OCI-LY3 (cell line): ENCODE measurements around the gene GIT1.
A peak's percentile ranks its signal among the peaks of the same experiment; 100 is the strongest.

Experiments
- H2AFZ ChIP-seq: fragments of 200-600, 300-600 bp; shearing (Covaris generic); 2 replicates; pipeline ENCODE4 v1.6.0; 2014; ENCODE audit warnings: antibody characterized with exemption, low read depth, low read length
- H3K27ac ChIP-seq: fragments of 200-600, 300-600 bp; sonication (generic); 2 replicates; pipeline ENCODE4 v1.5.1; 2014; ENCODE audit warnings: mild to moderate bottlenecking, low read length, moderate library complexity, mixed read lengths
- H3K27me3 ChIP-seq: fragments of 200-600, 300-600 bp; sonication (generic); 2 replicates; pipeline ENCODE4 v1.6.1; 2014; ENCODE audit warnings: low read depth, low read length, mixed read lengths
- H3K36me3 ChIP-seq: fragments of 200-600, 300-600 bp; sonication (generic); replicated peaks from 2 replicates; pipeline ENCODE3; 2014; ENCODE audit warnings: low read depth, low read length, mixed read lengths
- H3K4me1 ChIP-seq: fragments of 300-600, 200-600 bp; sonication (generic); 2 replicates; pipeline ENCODE4 v1.6.1; 2014; ENCODE audit warnings: low read length, mixed read lengths
- H3K4me2 ChIP-seq: fragments of 200-600, 300-600 bp; sonication (generic); 2 replicates; pipeline ENCODE4 v1.6.1; 2014; ENCODE audit warnings: low read length, mixed read lengths
- H3K4me3 ChIP-seq: fragments of 300-600, 200-600 bp; sonication (generic); 2 replicates; pipeline ENCODE4 v1.5.1; 2014; ENCODE audit warnings: antibody characterized with exemption, mild to moderate bottlenecking, low read length, moderate library complexity
- H3K79me2 ChIP-seq: fragments of 300-600, 200-600 bp; shearing (Covaris generic); 2 replicates; pipeline ENCODE4 v1.6.1; 2014; ENCODE audit warnings: mild to moderate bottlenecking, low read length, mixed read lengths
- H3K9ac ChIP-seq: fragments of 300-600, 200-600 bp; shearing (Covaris generic); 2 replicates; pipeline ENCODE4 v1.6.0; 2014; ENCODE audit warnings: mild to moderate bottlenecking, low read length, moderate library complexity
- H3K9me3 ChIP-seq: fragments of 200-600, 300-600 bp; shearing (Covaris generic); 2 replicates; pipeline ENCODE4 v1.6.1; 2014; ENCODE audit warnings: low read length, mixed read lengths; ENCODE audit not compliant: insufficient read depth
- H4K20me1 ChIP-seq: fragments of 200-600, 300-600 bp; sonication (generic); 2 replicates; pipeline ENCODE4 v1.6.1; 2016; ENCODE audit warnings: low read length, mixed read lengths; ENCODE audit not compliant: insufficient read depth
- CTCF ChIP-seq: fragments of 200-600, 300-600 bp; sonication (generic); IDR thresholded peaks from 2 replicates; pipeline ENCODE4 v1.5.1; 2014; ENCODE audit warnings: antibody characterized with exemption, low read length, low read depth
- EZH2phosphoT487 ChIP-seq: fragments of 200-600 bp; shearing (Covaris generic); IDR thresholded peaks from 2 replicates; pipeline ENCODE4 v1.6.1; 2018; ENCODE audit warnings: antibody characterized with exemption, mixed run types, low read depth

The GIT1 gene

GRCh38 chr17:29571883-29572681 lies 17.4 kb downstream of the GIT1 start:
- Histone ChIP-seq H4K20me1 (no peaks in the 10 kb centered on the region), H2AFZ (no peak overlapping the region), H3K36me3 (peaks cover 11% of the 10 kb centered on the region), H3K4me1 (peaks cover 23% of the 10 kb centered on the region), H3K4me2 (peak overlapping the region; percentile 68), H3K27ac (no peak overlapping the region), H3K4me3 (peak overlapping the region; percentile 69), H3K27me3 (no peaks in the 10 kb centered on the region), H3K9ac (peak overlapping the region; percentile 27; the same call in 1 of the 2 replicates), H3K9me3 (no peaks in the 10 kb centered on the region), H3K79me2 (no peaks in the 10 kb centered on the region; the same call in 1 of the 2 replicates)
- no peak for TF ChIP-seq EZH2phosphoT487
- TF ChIP-seq CTCF = no peak

- H3K36me3 ChIP-seq = peaks cover 10% of the 10 kb centered on the region
- H3K9ac ChIP-seq = no peak overlapping the region
- H4K20me1 ChIP-seq = no peaks in the 10 kb centered on the region
- no peak overlapping the region for H3K27ac ChIP-seq
- no peak overlapping the region for H3K4me2 ChIP-seq
- no peak overlapping the region for H2AFZ ChIP-seq
- H3K27me3 ChIP-seq = no peaks in the 10 kb centered on the region
- peaks cover 2% of the 10 kb centered on the region; the same call in 1 of the 2 replicates for H3K79me2 ChIP-seq
- no peak overlapping the region for H3K4me3 ChIP-seq
- peaks cover 23% of the 10 kb centered on the region for H3K4me1 ChIP-seq
- no peaks in the 10 kb centered on the region for H3K9me3 ChIP-seq
- TF ChIP-seq EZH2phosphoT487 (no peak), CTCF (no peak)
Measured at GRCh38 chr17:29571486-29571882, 18.0 kb downstream of the GIT1 start.

- TF ChIP-seq CTCF (no peak), EZH2phosphoT487 (no peak)
- peaks cover 11% of the 10 kb centered on the region; the same call in 1 of the 2 replicates for H3K79me2 ChIP-seq
- no peaks in the 10 kb centered on the region for H4K20me1 ChIP-seq
- no peak overlapping the region for H3K4me2 ChIP-seq
- no peak overlapping the region for H3K9ac ChIP-seq
- H3K27ac ChIP-seq = no peak overlapping the region
- no peaks in the 10 kb centered on the region for H3K27me3 ChIP-seq
- H3K36me3 ChIP-seq = peaks cover 2% of the 10 kb centered on the region
- H3K9me3 ChIP-seq = no peaks in the 10 kb centered on the region
- H3K4me3 ChIP-seq = no peak overlapping the region
- peaks cover 24% of the 10 kb centered on the region for H3K4me1 ChIP-seq
- no peak overlapping the region for H2AFZ ChIP-seq
Measured at GRCh38 chr17:29570521-29570920, 18.9 kb downstream of the GIT1 start.

GRCh38 chr17:29569245-29569950 lies 20.1 kb downstream of the GIT1 start:
- peak overlapping the region; percentile 85 for H3K9ac ChIP-seq
- H3K4me1 ChIP-seq = peaks cover 26% of the 10 kb centered on the region
- no peak overlapping the region for H3K27ac ChIP-seq
- no peaks in the 10 kb centered on the region for H4K20me1 ChIP-seq
- TF ChIP-seq EZH2phosphoT487 (no peak), CTCF (no peak)
- H2AFZ ChIP-seq = no peak overlapping the region; the same call in 1 of the 2 replicates
- H3K4me3 ChIP-seq = peak overlapping the region; percentile 96
- no peaks in the 10 kb centered on the region for H3K9me3 ChIP-seq
- H3K4me2 ChIP-seq = peak overlapping the region; percentile 76
- H3K36me3 ChIP-seq = no peaks in the 10 kb centered on the region
- no peaks in the 10 kb centered on the region for H3K27me3 ChIP-seq
- H3K79me2 ChIP-seq = peaks cover 20% of the 10 kb centered on the region
